ENCODE results near the gene GARNL3. TPM values are rescaled to one million over a fixed set of nuclear protein-coding genes. Genes with fewer than 3 reads are reported as not detected.

GARNL3 gene
- total RNA-seq, 4 donors from 2014 or later, result 9.3 to 20.9 (median 14.7) TPM

DNA sequence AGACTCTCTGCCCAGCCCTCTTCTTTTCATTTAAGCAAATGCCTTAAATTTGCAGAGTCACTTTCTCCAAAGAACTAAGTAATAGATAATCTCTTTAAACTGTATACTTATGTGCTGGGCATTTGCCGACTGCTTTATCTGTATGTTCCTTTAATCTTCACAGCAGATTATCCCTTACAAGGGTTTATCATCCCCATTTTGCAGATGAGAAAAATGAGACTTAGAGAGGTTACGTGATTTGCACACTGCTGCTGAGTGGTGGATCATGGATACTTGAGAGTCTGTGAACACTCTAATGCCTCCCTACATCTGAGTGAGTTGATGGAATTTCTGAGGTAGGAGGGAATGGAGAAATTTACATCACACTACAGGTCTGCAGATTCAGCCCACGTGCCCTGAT lies 163.8 kb downstream of the GARNL3 start:
- TF ChIP-seq, protein P1, sequence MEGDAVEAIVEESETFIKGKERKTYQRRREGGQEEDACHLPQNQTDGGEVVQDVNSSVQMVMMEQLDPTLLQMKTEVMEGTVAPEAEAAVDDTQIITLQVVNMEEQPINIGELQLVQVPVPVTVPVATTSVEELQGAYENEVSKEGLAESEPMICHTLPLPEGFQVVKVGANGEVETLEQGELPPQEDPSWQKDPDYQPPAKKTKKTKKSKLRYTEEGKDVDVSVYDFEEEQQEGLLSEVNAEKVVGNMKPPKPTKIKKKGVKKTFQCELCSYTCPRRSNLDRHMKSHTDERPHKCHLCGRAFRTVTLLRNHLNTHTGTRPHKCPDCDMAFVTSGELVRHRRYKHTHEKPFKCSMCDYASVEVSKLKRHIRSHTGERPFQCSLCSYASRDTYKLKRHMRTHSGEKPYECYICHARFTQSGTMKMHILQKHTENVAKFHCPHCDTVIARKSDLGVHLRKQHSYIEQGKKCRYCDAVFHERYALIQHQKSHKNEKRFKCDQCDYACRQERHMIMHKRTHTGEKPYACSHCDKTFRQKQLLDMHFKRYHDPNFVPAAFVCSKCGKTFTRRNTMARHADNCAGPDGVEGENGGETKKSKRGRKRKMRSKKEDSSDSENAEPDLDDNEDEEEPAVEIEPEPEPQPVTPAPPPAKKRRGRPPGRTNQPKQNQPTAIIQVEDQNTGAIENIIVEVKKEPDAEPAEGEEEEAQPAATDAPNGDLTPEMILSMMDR (IDR thresholded peaks at IDR 0.05; ENCODE audit: low read depth), result no peak

DNA sequence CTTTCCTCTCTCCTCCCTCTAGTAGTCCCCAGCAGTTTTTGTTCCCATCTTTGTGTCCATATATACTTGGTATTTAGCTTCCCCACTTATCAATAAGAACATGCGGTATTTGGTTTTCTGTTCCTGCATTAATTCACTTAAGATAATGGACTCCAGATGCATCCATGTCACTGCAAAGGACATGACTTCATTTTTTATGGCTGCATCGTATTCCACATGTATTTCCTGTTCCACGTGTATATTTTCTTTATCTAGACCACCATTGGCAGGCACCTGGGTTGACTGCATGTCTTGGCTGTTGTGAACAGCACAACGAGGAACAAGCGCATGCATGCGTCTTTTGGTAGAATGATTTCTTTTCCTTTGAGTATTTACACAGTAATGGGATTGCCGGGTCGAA lies 165.8 kb downstream of the GARNL3 start:
- TF ChIP-seq, protein P1 (IDR thresholded peaks at IDR 0.05; ENCODE audit: low read depth), result no peak

DNA sequence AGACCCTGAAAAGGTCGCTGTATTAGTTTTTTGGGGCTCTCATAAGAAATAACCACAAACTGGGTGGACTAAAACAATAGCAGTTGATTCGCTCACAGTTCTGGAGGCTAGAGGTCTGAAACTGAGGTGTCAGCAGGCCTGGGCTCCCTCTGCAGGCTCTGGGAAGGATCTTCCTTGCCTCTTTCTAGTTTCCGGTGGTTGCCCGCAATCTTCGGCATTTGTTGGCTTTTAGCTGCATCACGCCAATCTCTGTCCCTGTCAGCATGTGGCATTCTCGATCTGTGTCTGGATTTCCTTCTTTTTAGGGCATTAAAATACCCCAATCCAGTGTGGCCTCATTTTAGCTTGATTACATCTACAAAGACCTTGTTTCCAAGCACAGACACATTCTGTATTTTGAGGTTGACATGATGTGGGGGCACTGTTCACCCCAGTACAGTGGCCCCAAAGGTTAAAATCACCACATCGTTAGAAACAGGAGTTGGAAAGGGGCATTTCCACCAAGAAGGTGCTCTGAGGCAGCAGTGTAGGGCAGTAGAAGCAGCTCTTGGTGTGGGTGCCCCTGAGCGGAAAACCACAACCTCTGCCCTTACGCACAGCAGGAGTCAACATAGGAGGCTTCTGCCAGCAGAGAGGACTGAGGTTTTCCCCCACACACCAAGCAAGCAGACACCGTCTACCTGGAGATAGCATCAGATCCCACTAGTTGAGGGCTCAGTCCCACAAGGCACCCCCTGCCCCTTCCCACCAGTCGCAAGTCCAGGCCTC lies 173.1 kb downstream of the GARNL3 start:
- TF ChIP-seq, protein P1 (IDR thresholded peaks at IDR 0.05; ENCODE audit: low read depth), result no peak

DNA sequence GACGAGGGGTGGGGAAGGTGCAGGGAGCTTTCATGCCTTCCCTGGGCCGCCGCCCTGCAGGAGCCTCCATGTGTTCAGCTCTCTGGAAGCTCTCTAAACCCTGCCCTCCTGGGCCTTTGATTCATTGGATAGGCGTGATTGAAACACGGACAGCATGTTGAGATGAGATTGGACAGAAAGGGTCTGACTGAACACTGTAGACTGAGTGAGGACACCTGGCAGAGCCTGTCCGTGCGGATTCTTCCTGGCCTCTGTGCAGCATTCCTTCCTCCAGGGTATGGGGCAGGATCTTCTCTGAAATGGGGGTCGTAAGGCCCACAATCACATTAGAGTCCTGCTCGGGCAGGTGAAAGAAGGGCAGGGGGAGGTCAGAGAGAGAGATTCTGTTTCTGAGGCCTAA lies 173.8 kb downstream of the GARNL3 start:
- TF ChIP-seq, protein P1 (IDR thresholded peaks at IDR 0.05; ENCODE audit: low read depth), result no peak

Other genes starting within 250 kb of the GARNL3 start
- gene ANGPTL2, start 142.1 kb upstream of the GARNL3 start, total RNA-seq, result 10 to 100 TPM; 78.4 to 95.0 (median 87.3) TPM
- 10 to 100 TPM; 17.1 to 46.9 (median 35.9) TPM for gene SLC2A8, start 132.4 kb downstream of the GARNL3 start, total RNA-seq
- 10 to 100 TPM in 2 of 4 donors, 1 to 10 TPM in 2; 6.0 to 11.9 (median 9.5) TPM for gene ZNF79, start 159.6 kb downstream of the GARNL3 start, total RNA-seq
- gene RPL12, start 186.6 kb downstream of the GARNL3 start, total RNA-seq, result 1,000 to 10,000 TPM; 1,869 to 2,956 (median 2,710) TPM
- gene LRSAM1, start 186.7 kb downstream of the GARNL3 start, total RNA-seq, result 10 to 100 TPM; 13.0 to 24.7 (median 19.6) TPM